Measurements from ENCODE around the gene PPP1R13L. TPM values are rescaled to one million over a fixed set of nuclear protein-coding genes. Genes with fewer than 3 reads are reported as not detected.

Gene PPP1R13L
- total and polyA plus RNA-seq, 2 of the 8 experiments (the other 6 are each of a cell fraction or from before 2014, with no cell fraction given) = 9.1 to 15.3 TPM

- DNase-seq (ENCODE audit: low read depth in 1 of 2, low spot score in 2 of 2) (no peak), FAIRE-seq (no peak)
- Histone ChIP-seq H3K23ac (ENCODE audit: insufficient read length) (no peak overlapping the region), H3K4me2 (ENCODE audit: insufficient read depth in 1 of 2, low read depth in 2 of 2, low read length in 2 of 2) (no peak overlapping the region; a peak in 1 of 4 replicates), H2BK12ac (ENCODE audit: low read depth, low read length) (no peak overlapping the region), H2AFZ (ENCODE audit: low read length) (no peak overlapping the region), H3K9ac (replicated peaks in 1 of 4; ENCODE audit: extremely low read depth in 1 of 4, low read depth in 3 of 4, low read length in 3 of 4) (no peak overlapping the region), H3K9me3 (ENCODE audit: insufficient read depth in 2 of 2, low read depth in 1 of 2, low read length in 1 of 2) (no peaks in the 10 kb centered on the region), H4K5ac (ENCODE audit: insufficient read length, low read depth, low read length) (no peak overlapping the region), H3K4me3 (ENCODE audit: extremely low read depth in 1 of 4, insufficient read depth in 2 of 4, low read depth in 3 of 4, low read length in 4 of 4) (no peak overlapping the region), H3K56ac (replicated peaks; ENCODE audit: insufficient read length, low read depth, low read length) (no peak overlapping the region), H3K14ac (ENCODE audit: insufficient read length) (no peak overlapping the region), H2BK120ac (replicated peaks; ENCODE audit: low read depth, low read length) (no peak overlapping the region), H4K8ac (ENCODE audit: extremely low read depth, insufficient read depth, low read length) (no peak overlapping the region), H3K79me2 (ENCODE audit: control insufficient read depth in 1 of 2, insufficient read depth in 2 of 2, low read length in 2 of 2) (no peaks in the 10 kb centered on the region), H2AK5ac (ENCODE audit: low read depth, low read length) (no peak overlapping the region), H4K20me1 (replicated peaks in 1 of 2; ENCODE audit: control insufficient read depth in 1 of 2, insufficient read depth in 2 of 2, low read length in 2 of 2) (peaks cover 1 to 28% of the 10 kb centered on the region in 2 experiments), H3K4me1 (replicated peaks in 1 of 4; ENCODE audit: control insufficient read depth in 3 of 4, insufficient read depth in 4 of 4, low read length in 3 of 4) (peaks cover 0 to 9% (median 5%) of the 10 kb centered on the region in 4 experiments; a peak in 2 of 7 replicates), H3K23me2 (ENCODE audit: low read depth, low read length) (no peaks in the 10 kb centered on the region; the same call in 1 of the 2 replicates), H3K79me1 (ENCODE audit: low read depth, low read length) (no peaks in the 10 kb centered on the region), H3K18ac (ENCODE audit: extremely low read depth, low read length) (no peak overlapping the region), H3K36me3 (ENCODE audit: control insufficient read depth in 2 of 4, insufficient read depth in 4 of 4, low read length in 3 of 4) (peaks cover 17 to 41% (median 30%) of the 10 kb centered on the region in 4 experiments; a peak in 6 of 8 replicates), H2BK20ac (ENCODE audit: low read length) (no peak overlapping the region), H3K27ac (ENCODE audit: low read depth, low read length) (no peak overlapping the region), H3K4ac (replicated peaks; ENCODE audit: insufficient read length, low read depth, low read length) (no peak overlapping the region), H3K27me3 (replicated peaks in 1 of 4; ENCODE audit: control insufficient read depth in 3 of 4, extremely low read depth in 1 of 4, insufficient read depth in 3 of 4, low read length in 3 of 4) (no peaks in the 10 kb centered on the region), H4K91ac (replicated peaks; ENCODE audit: insufficient read length, low read length) (no peak overlapping the region), H2BK15ac (ENCODE audit: low read length) (no peak overlapping the region), H2BK5ac (ENCODE audit: low read depth, low read length) (no peak overlapping the region)
- ChIA-PET CTCF (ENCODE audit: partially characterized antibody) (interaction anchor here (0.7 to 1.3 kb wide), 4 partner anchors 10 to 149 kb away, joined by 3 to 4 read pairs (median 3); partner anchors contain the start of gene ERCC2), POLR2A (ENCODE audit: partially characterized antibody) (interaction anchor here (0.6 to 5.9 kb wide), 5 partner anchors 11 to 306 kb away, joined by 3 to 36 read pairs (median 5); partner anchors contain the start of gene ERCC2)
- 77% methylated on average over 3 of the region's 3 CpGs; no CpG with 5 or more reads in 1 of the 2 experiments for WGBS, 2 experiments (ENCODE audit: extremely low coverage in 1 of 2, insufficient coverage in 1 of 2, insufficient read length in 1 of 2, insufficient replicate concordance in 2 of 2, low coverage in 1 of 2, low lambda C conversion rate in 2 of 2, missing lambda C conversion rate in 1 of 2)
- no peak for TF ChIP-seq HDAC6 (IDR thresholded peaks at IDR 0.05; ENCODE audit: low read depth, low read length)
- no peak for TF ChIP-seq TAF7 (optimal IDR thresholded peaks at IDR 0.05; ENCODE audit: borderline replicate concordance, low read depth, low read length)
- no peak for TF ChIP-seq TEAD4 (IDR thresholded peaks at IDR 0.05; ENCODE audit: low read depth, low read length)
- no peak for TF ChIP-seq CBX5 (IDR thresholded peaks at IDR 0.05; ENCODE audit: low read depth, low read length)
Measured at GRCh38 chr19:45349126-45349415, 55.8 kb downstream of the PPP1R13L start.
